H9 (cell line): Measurements from ENCODE around the gene CD320. TPM values are rescaled to one million over a fixed set of nuclear protein-coding genes. Genes with fewer than 3 reads are reported as not detected.
A peak's percentile ranks its signal among the peaks of the same experiment; 100 is the strongest.
"Not testable (repeated sequence)": the region's sequence is repeated elsewhere in the genome, so short reads cannot be mapped to it uniquely, and the experiment has no call there.

Source experiments
- DNase-seq: peaks from one replicate; pipeline ENCODE4 v3.0.0-alpha.2; 2017
- H2AFZ ChIP-seq: one replicate; pipeline ENCODE4 v1.6.1; 2013; ENCODE audit warnings: mild to moderate bottlenecking, low read length, control low read depth, moderate library complexity
- H2AK5ac ChIP-seq: 2 replicates; pipeline ENCODE4 v1.6.1; 2013; ENCODE audit warnings: low read length, control low read depth, mixed read lengths; ENCODE audit not compliant: insufficient read length
- H2BK120ac ChIP-seq: one replicate; pipeline ENCODE4 v1.6.1; 2013; ENCODE audit warnings: low read depth, mild to moderate bottlenecking, low read length, control low read depth, inconsistent platforms; ENCODE audit not compliant: poor library complexity, severe bottlenecking
- H2BK12ac ChIP-seq: 2 replicates; pipeline ENCODE4 v1.6.1; 2013; ENCODE audit warnings: low read length, control low read depth, mixed read lengths, low read depth; ENCODE audit not compliant: insufficient read length
- H2BK15ac ChIP-seq: 2 replicates; pipeline ENCODE4 v1.6.1; 2013; ENCODE audit warnings: low read depth, low read length, control low read depth
- H2BK20ac ChIP-seq: one replicate; pipeline ENCODE4 v1.6.1; 2013; ENCODE audit warnings: low read depth, mild to moderate bottlenecking, low read length, control low read depth, inconsistent platforms; ENCODE audit not compliant: poor library complexity, severe bottlenecking
- H2BK5ac ChIP-seq: 2 replicates; pipeline ENCODE4 v1.6.1; 2013; ENCODE audit warnings: low read length, control low read depth, mixed read lengths; ENCODE audit not compliant: insufficient read length
- H3K14ac ChIP-seq: 2 replicates; pipeline ENCODE4 v1.6.1; 2013; ENCODE audit warnings: low read length, control low read depth; ENCODE audit not compliant: insufficient read depth
- H3K18ac ChIP-seq: 2 replicates; pipeline ENCODE4 v1.6.1; 2013; ENCODE audit warnings: low read depth, mild to moderate bottlenecking, mixed read lengths, low read length, control low read depth; ENCODE audit not compliant: insufficient read length
- H3K23ac ChIP-seq: 2 replicates; pipeline ENCODE4 v1.6.1; 2013; ENCODE audit warnings: low read length, control low read depth, mixed read lengths, low read depth; ENCODE audit not compliant: insufficient read length
- H3K23me2 ChIP-seq: 2 replicates; pipeline ENCODE4 v1.6.1; 2013; ENCODE audit warnings: low read depth, mild to moderate bottlenecking, mixed read lengths, low read length, control low read depth; ENCODE audit not compliant: insufficient read length, poor library complexity, severe bottlenecking
- H3K27ac ChIP-seq: 2 replicates; pipeline ENCODE4 v1.5.1; 2013; ENCODE audit warnings: low read length, control low read depth, mixed read lengths, low read depth; ENCODE audit not compliant: insufficient read length
- H3K27me3 ChIP-seq: 2 replicates; pipeline ENCODE4 v1.6.1; 2013; ENCODE audit warnings: low read length, control low read depth, inconsistent platforms; ENCODE audit not compliant: insufficient read depth
- H3K4ac ChIP-seq: 2 replicates; pipeline ENCODE4 v1.6.1; 2013; ENCODE audit warnings: low read depth, mild to moderate bottlenecking, control low read depth, inconsistent platforms, low read length, moderate library complexity
- H3K4me1 ChIP-seq: 2 replicates; pipeline ENCODE4 v1.6.1; 2013; ENCODE audit warnings: low read length, control low read depth, inconsistent platforms; ENCODE audit not compliant: insufficient read depth
- H3K4me2 ChIP-seq: 2 replicates; pipeline ENCODE4 v1.6.1; 2013; ENCODE audit warnings: low read length, control low read depth, mixed read lengths; ENCODE audit not compliant: insufficient read length, insufficient read depth
- H3K56ac ChIP-seq: 2 replicates; pipeline ENCODE4 v1.6.1; 2013; ENCODE audit warnings: low read depth, mild to moderate bottlenecking, mixed read lengths, low read length, control low read depth; ENCODE audit not compliant: insufficient read length
- H3K79me1 ChIP-seq: 2 replicates; pipeline ENCODE4 v1.6.1; 2013; ENCODE audit warnings: low read depth, mild to moderate bottlenecking, moderate library complexity, low read length, control low read depth, inconsistent platforms; ENCODE audit not compliant: insufficient read depth, poor library complexity, severe bottlenecking
- H3K79me2 ChIP-seq: 2 replicates; pipeline ENCODE4 v1.6.1; 2013; ENCODE audit warnings: low read length, control low read depth, inconsistent platforms; ENCODE audit not compliant: insufficient read depth
- H3K9ac ChIP-seq: 2 replicates; pipeline ENCODE4 v1.6.1; 2013; ENCODE audit warnings: low read length, control low read depth, mixed read lengths; ENCODE audit not compliant: insufficient read length; ENCODE audit errors: extremely low read depth
- H3K9me3 ChIP-seq: one replicate; pipeline ENCODE4 v1.6.1; 2013; ENCODE audit warnings: low read depth, low read length, inconsistent platforms; ENCODE audit not compliant: control insufficient read depth
- H3T11ph ChIP-seq: one replicate; pipeline ENCODE4 v1.6.1; 2013; ENCODE audit warnings: mild to moderate bottlenecking, low read length, control low read depth, inconsistent platforms
- H4K20me1 ChIP-seq: one replicate; pipeline ENCODE4 v1.6.1; 2013; ENCODE audit not compliant: control insufficient read depth, insufficient read length, insufficient read depth
- H4K5ac ChIP-seq: 2 replicates; pipeline ENCODE4 v1.6.1; 2013; ENCODE audit warnings: low read depth, mild to moderate bottlenecking, mixed read lengths, low read length, control low read depth; ENCODE audit not compliant: insufficient read length
- H4K8ac ChIP-seq: replicated peaks from 2 replicates; pipeline ENCODE4 v1.6.1; 2013; ENCODE audit warnings: low read length, control low read depth, mixed read lengths, low read depth; ENCODE audit not compliant: insufficient read length
- H4K91ac ChIP-seq: 2 replicates; pipeline ENCODE4 v1.6.1; 2013; ENCODE audit warnings: low read depth, mild to moderate bottlenecking, moderate library complexity, mixed read lengths, low read length, control low read depth; ENCODE audit not compliant: insufficient read length
- H3K27ac Mint-ChIP-seq, 3 experiments: 2 replicates in 2 of 3; 3 replicates in 1 of 3; pipeline ENCODE4 v1.8.0; 2020 to 2021; ENCODE audit warnings: mixed read lengths in 3 of 3, mild to moderate bottlenecking in 1 of 3, moderate library complexity in 1 of 3
- H3K27me3 Mint-ChIP-seq: 2 replicates; pipeline ENCODE4 v1.8.0; 2021; ENCODE audit warnings: low read depth, mild to moderate bottlenecking, moderate library complexity, mixed read lengths
- H3K36me3 Mint-ChIP-seq, 3 experiments: 2 replicates in 2 of 3; 3 replicates in 1 of 3; pipeline ENCODE4 v1.8.0; 2020 to 2021; ENCODE audit warnings: low read depth in 3 of 3, mixed read lengths in 3 of 3; ENCODE audit not compliant: insufficient read depth in 1 of 3
- H3K4me1 Mint-ChIP-seq, 2 experiments: 2 replicates each; pipeline ENCODE4 v1.8.0; 2020; ENCODE audit warnings: mixed read lengths in 2 of 2
- H3K4me3 Mint-ChIP-seq, 2 experiments: 2 replicates in 1 of 2; 3 replicates in 1 of 2; pipeline ENCODE4 v1.8.0; 2020 to 2021; ENCODE audit warnings: mild to moderate bottlenecking in 2 of 2, mixed read lengths in 2 of 2, moderate library complexity in 1 of 2
- H3K9me3 Mint-ChIP-seq, 2 experiments: 2 replicates in 1 of 2; 3 replicates in 1 of 2; pipeline ENCODE4 v1.8.0; 2020; ENCODE audit warnings: mild to moderate bottlenecking in 2 of 2, mixed read lengths in 2 of 2, moderate library complexity in 1 of 2
- WGBS: extraction: QIAGEN DNeasy Blood & Tissue Kit; methylation state at CpG from one replicate; pipeline ENCODE4 v1.1.7; 2013; ENCODE audit warnings: missing lambda C conversion rate, low lambda C conversion rate, mixed read lengths; ENCODE audit not compliant: insufficient read length; ENCODE audit errors: extremely low coverage; 5-methylcytosine and 5-hydroxymethylcytosine counted together
- total RNA-seq: library from RNA; stranded (reverse); gene quantifications from 2 replicates; pipeline ENCODE4 v1.2.1, GENCODE V29; 2021
- TF ChIP-seq, protein P1 (sequence below): fragments of 200-600 bp; sonication (generic); conservative IDR thresholded peaks from 3 replicates; pipeline ENCODE4 v1.8.0; 2021; ENCODE audit warnings: antibody characterized with exemption, mild to moderate bottlenecking

CD320 gene
- total RNA-seq, 1 experiment from 2014 or later: 72.1 TPM

DNA sequence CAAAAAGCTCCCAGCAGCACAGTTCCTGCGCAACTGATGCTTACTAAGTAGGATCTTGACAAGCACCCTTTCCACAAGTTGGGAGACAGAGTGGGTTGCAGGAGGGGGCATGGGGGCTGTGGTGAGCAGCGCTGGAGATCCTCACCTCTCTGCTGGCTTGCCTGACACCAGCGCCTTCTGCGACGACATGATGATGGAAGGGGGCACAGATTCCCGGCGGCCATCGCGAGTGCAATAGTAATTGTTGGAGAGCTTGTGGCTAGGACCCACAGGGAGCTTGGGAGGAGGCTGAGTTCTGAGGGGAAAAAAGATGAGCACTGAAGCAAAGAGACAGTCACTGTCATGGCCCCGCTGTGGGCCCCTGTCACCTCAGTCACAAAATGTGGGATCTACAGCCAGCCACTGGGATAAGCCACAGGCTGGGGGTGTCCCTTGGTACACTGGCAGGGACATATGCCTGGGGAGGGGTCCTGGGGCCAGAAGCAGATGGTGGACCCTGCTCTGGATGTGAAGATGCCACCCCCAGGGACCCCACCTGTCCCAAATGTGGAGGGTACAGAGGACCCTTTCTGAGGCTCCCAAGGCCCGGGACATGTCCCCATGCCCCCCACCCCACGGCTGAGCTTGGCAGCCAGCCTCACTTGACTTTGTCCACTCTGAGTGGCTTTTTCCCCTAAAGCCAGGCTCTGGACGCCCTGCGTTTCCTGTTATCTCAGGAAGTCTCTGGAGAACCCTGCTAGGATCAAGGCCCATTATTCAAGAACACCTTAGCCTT, 8.4 kb upstream of the CD320 start:
- DNase-seq: no peak
- Histone ChIP-seq H3K14ac (no peak overlapping the region), H4K20me1 (no peaks in the 10 kb centered on the region), H2BK20ac (no peak overlapping the region), H3K4me1 (no peaks in the 10 kb centered on the region; the same call in 1 of the 2 replicates), H2AK5ac (no peak overlapping the region), H3K9me3 (no peaks in the 10 kb centered on the region), H3K4ac (no peak overlapping the region), H4K8ac (no peak overlapping the region), H2BK12ac (no peak overlapping the region), H3K18ac (no peak overlapping the region), H4K5ac (no peak overlapping the region), H2AFZ (no peak overlapping the region), H2BK15ac (no peak overlapping the region), H3K27me3 (no peaks in the 10 kb centered on the region), H4K91ac (no peak overlapping the region), H3K23ac (no peak overlapping the region), H3K56ac (no peak overlapping the region), H2BK5ac (no peak overlapping the region), H3K9ac (no peak overlapping the region), H3T11ph (no peak overlapping the region), H3K4me2 (no peak overlapping the region), H3K79me1 (no peaks in the 10 kb centered on the region), H3K27ac (no peak overlapping the region), H3K79me2 (peaks cover under 1% of the 10 kb centered on the region; the same call in 1 of the 2 replicates), H3K23me2 (peaks cover 6% of the 10 kb centered on the region), H2BK120ac (no peak overlapping the region)
- peak overlapping the region in 1 of 2 experiments; percentile 44; a peak in 1 of 5 replicates for H3K4me3 Mint-ChIP-seq
- H3K27me3 Mint-ChIP-seq: no peaks in the 10 kb centered on the region
- H3K36me3 Mint-ChIP-seq: peaks cover 19 to 40% (median 37%) of the 10 kb centered on the region in 3 experiments
- no CpG with 5 or more reads among the region's 14 CpGs for WGBS
- peak overlapping the region in 2 of 3 experiments; percentile 73 to 93; a peak in 4 of 7 replicates for H3K27ac Mint-ChIP-seq
- no peaks in the 10 kb centered on the region; a peak in 1 of 5 replicates for H3K9me3 Mint-ChIP-seq
- peaks cover 15 to 17% of the 10 kb centered on the region in 2 experiments for H3K4me1 Mint-ChIP-seq
- TF ChIP-seq, protein P1, sequence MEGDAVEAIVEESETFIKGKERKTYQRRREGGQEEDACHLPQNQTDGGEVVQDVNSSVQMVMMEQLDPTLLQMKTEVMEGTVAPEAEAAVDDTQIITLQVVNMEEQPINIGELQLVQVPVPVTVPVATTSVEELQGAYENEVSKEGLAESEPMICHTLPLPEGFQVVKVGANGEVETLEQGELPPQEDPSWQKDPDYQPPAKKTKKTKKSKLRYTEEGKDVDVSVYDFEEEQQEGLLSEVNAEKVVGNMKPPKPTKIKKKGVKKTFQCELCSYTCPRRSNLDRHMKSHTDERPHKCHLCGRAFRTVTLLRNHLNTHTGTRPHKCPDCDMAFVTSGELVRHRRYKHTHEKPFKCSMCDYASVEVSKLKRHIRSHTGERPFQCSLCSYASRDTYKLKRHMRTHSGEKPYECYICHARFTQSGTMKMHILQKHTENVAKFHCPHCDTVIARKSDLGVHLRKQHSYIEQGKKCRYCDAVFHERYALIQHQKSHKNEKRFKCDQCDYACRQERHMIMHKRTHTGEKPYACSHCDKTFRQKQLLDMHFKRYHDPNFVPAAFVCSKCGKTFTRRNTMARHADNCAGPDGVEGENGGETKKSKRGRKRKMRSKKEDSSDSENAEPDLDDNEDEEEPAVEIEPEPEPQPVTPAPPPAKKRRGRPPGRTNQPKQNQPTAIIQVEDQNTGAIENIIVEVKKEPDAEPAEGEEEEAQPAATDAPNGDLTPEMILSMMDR: no peak

DNA sequence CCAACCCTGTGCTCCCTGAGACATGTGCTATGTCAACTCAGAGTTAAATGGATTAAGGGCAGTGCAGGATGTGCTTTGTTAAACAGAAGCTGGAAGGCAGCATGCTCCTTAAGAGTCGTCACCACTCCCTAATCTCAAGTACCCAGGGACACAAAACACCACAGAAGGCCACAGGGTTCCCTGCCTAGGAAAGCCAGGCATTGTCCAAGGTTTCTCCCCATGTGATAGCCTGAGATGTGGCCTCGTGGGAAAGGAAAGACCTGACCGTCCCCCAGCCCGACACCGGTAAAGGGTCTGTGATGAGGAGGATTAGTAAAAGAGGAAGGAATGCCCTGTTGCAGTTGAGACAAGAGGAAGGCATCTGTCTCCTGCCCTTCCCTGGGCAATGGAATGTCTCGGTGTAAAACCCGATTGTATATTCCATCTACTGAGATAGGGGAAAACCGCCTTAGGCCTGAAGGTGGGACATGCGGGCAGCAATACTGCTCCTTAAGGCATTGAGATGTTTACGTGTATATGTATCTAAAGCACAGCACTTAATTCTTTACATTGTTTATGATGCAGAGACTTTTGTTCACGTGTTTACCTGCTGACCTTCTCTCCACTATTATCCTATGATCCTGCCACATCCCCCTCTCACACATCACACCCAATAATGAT, 7.0 kb upstream of the CD320 start:
- not testable (repeated sequence) for H2BK15ac ChIP-seq, H3K27ac Mint-ChIP-seq, H4K20me1 ChIP-seq, DNase-seq, H3K4ac ChIP-seq, H3K23ac ChIP-seq, H2BK20ac ChIP-seq, H3K27me3 ChIP-seq, H3K14ac ChIP-seq, H3K9ac ChIP-seq, H2BK5ac ChIP-seq, H3K56ac ChIP-seq, H3T11ph ChIP-seq, H3K4me2 ChIP-seq, H3K18ac ChIP-seq, H3K9me3 Mint-ChIP-seq, H3K79me1 ChIP-seq, H2BK12ac ChIP-seq, H4K5ac ChIP-seq, H3K27ac ChIP-seq, H3K27me3 Mint-ChIP-seq, H4K8ac ChIP-seq, H3K23me2 ChIP-seq, H2AFZ ChIP-seq, H3K4me3 Mint-ChIP-seq, H4K91ac ChIP-seq, H3K4me1 ChIP-seq, H2BK120ac ChIP-seq, H3K79me2 ChIP-seq, H2AK5ac ChIP-seq, H3K9me3 ChIP-seq
- WGBS: no CpG with 5 or more reads among the region's 11 CpGs
- Mint-ChIP-seq H3K4me1 (peaks cover 11 to 13% of the 10 kb centered on the region in 2 experiments), H3K36me3 (peaks cover 25 to 49% (median 42%) of the 10 kb centered on the region in 3 experiments)
